T-cell (primary cell): Measurements from ENCODE around the gene TCF19. TPM values are rescaled to one million over a fixed set of nuclear protein-coding genes. Genes with fewer than 3 reads are reported as not detected.

Experiments used
- ATAC-seq, 4 experiments: fragments of 200-7000 bp in 3 of 4; fragments of 150-1000 bp in 1 of 4; cut with Tn5 transposase; replicated peaks in 1 of 4; 1 replicate in 3 of 4; 2 replicates in 1 of 4; pipeline ENCODE4 v1.10.0; 2021; ENCODE audit warnings: moderate library complexity in 3 of 4, mild to moderate bottlenecking in 2 of 4, moderate number of reproducible peaks in 1 of 4
- CTCF ChIA-PET, 2 donors: fragments of 300-600 bp; sonication (Branson Sonifier 250); formaldehyde crosslinking; loops; one replicate each; lab custom pipeline; 2022; ENCODE audit warnings: antibody characterized with exemption in 2 of 2; lab: Charles Lee
- POLR2A ChIA-PET, 2 donors: fragments of 300-600 bp; sonication (Branson Sonifier 250); formaldehyde crosslinking; loops; one replicate each; lab custom pipeline; 2022; ENCODE audit warnings: antibody characterized with exemption in 2 of 2; lab: Charles Lee
- DNase-seq, 35 experiments: peaks; one replicate each; pipeline versions ENCODE4 v3.0.0 to v3.0.0-alpha.2; 2013 to 2023
- H3K27ac ChIP-seq: one replicate; pipeline ENCODE4 v1.5.1; 2013; ENCODE audit warnings: low read length
- H3K27me3 ChIP-seq, 2 experiments: replicated peaks in 1 of 2; 1 replicate in 1 of 2; 2 replicates in 1 of 2; pipeline versions ENCODE4 v1.6.1 to v1.7.0; 2013; ENCODE audit warnings: low read length in 1 of 2, mixed read lengths in 1 of 2; ENCODE audit not compliant: control insufficient read depth in 2 of 2, insufficient read depth in 2 of 2; ENCODE audit errors: extremely low read depth in 1 of 2
- H3K36me3 ChIP-seq, 2 donors: 1 replicate in 1 of 2; 2 replicates in 1 of 2; pipeline versions ENCODE4 v1.6.1 to v1.7.0; 2013; ENCODE audit warnings: low read length in 1 of 2; ENCODE audit not compliant: control insufficient read depth in 2 of 2, insufficient read depth in 1 of 2; ENCODE audit errors: extremely low read depth in 1 of 2
- H3K4me1 ChIP-seq, 2 experiments: 1 replicate in 1 of 2; 2 replicates in 1 of 2; pipeline versions ENCODE4 v1.6.1 to v1.7.0; 2013; ENCODE audit warnings: low read length in 2 of 2, mixed read lengths in 1 of 2; ENCODE audit not compliant: insufficient read depth in 2 of 2, control insufficient read depth in 1 of 2; ENCODE audit errors: extremely low read depth in 1 of 2
- H3K4me3 ChIP-seq, 2 donors: 1 replicate in 1 of 2; 2 replicates in 1 of 2; pipeline versions ENCODE4 v1.5.1 to v1.7.0; 2013; ENCODE audit warnings: mild to moderate bottlenecking in 2 of 2, low read length in 1 of 2, moderate library complexity in 1 of 2; ENCODE audit not compliant: control insufficient read depth in 1 of 2; ENCODE audit errors: extremely low read depth in 1 of 2
- H3K9me3 ChIP-seq: 2 replicates; pipeline ENCODE4 v1.7.0; 2013
- H3K27ac Mint-ChIP-seq, 2 donors: one replicate each; pipeline ENCODE4 v1.8.0; 2020 to 2021; ENCODE audit warnings: mild to moderate bottlenecking in 2 of 2, mixed read lengths in 2 of 2
- H3K27me3 Mint-ChIP-seq, 2 donors: one replicate each; pipeline ENCODE4 v1.8.0; 2021 to 2022; ENCODE audit warnings: mixed read lengths in 2 of 2
- H3K36me3 Mint-ChIP-seq: one replicate; pipeline ENCODE4 v1.8.0; 2021; ENCODE audit warnings: mixed read lengths
- H3K4me1 Mint-ChIP-seq, 3 donors: one replicate each; pipeline ENCODE4 v1.8.0; 2020 to 2022; ENCODE audit warnings: mixed read lengths in 3 of 3, mild to moderate bottlenecking in 1 of 3
- H3K4me3 Mint-ChIP-seq, 3 donors: one replicate each; pipeline ENCODE4 v1.8.0; 2020 to 2022; ENCODE audit warnings: mild to moderate bottlenecking in 3 of 3, mixed read lengths in 3 of 3, moderate library complexity in 3 of 3
- H3K9me3 Mint-ChIP-seq, 3 donors: one replicate each; pipeline ENCODE4 v1.8.0; 2020 to 2022; ENCODE audit warnings: mixed read lengths in 3 of 3
- WGBS: methylation state at CpG from one replicate; pipeline ENCODE4 v1.1.5; 2013; ENCODE audit warnings: missing lambda C conversion rate; ENCODE audit not compliant: insufficient coverage; 5-methylcytosine and 5-hydroxymethylcytosine counted together
- total RNA-seq, 35 experiments: library from RNA in 6 of 35; stranded (reverse) in 6 of 35; fragments of 120-200 nt in 1 of 35; gene quantifications; one replicate each; pipeline versions ENCODE4 v1.2.1 to v1.2.4 and lab custom pipeline; 2013 to 2026

The TCF19 gene
- total RNA-seq, 5 donors from 2014 or later (not counting 1 experiment from before 2014, with no cell fraction given): 5.9 to 10.8 (median 9.6) TPM

DNA sequence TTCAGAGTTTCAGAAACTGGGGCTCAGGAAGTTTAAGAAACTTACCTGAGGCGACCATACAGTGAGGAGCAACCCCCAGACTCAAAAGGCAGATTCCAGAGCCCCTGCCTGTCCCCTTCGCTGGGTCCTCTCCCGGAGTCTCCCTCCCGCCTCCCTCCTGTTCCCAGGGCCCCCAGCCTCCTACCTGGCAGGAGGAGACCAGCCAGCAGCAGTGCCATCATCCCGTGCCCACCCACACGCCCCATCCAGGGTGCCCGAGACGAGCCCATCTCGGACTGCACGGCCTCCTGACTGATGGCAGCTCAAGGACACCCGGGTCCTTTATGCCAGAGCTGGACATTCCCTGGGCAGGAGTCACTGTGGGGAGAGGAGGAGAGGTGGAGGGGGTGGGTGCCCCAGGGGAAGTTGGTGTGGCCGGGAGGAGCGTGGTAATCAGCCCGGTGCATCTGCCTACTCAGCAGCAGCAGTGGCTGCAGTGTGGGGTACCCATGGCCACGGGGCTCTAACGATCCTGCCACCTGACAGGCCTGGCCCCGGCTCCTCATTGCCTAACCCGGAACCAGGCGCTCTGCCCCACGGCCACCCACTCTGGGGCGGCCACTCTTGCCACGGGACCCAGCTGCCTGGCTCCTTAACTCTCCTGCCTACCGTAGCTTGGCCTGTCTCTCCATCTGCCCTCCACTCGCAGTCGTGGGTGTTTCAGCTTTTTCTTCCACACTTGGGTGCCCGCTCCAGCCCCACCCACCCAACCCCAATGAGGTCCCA lies 38.1 kb upstream of the TCF19 start, which contains the start of gene CDSN:
CDSN (minus strand) TSS at position 296 of the 765 bp plus-strand sequence; CDS start at position 269, 27 bp downstream.
- WGBS: 71% methylated on average over 20 of the region's 26 CpGs
- no peak within 1 kb of the TSS for H3K4me3 Mint-ChIP-seq
- no peaks in the 10 kb centered on the region for H3K36me3 ChIP-seq

GRCh38 chr6:31121131-31121790 lies 37.1 kb upstream of the TCF19 start:
- no peak for DNase-seq
- CTCF ChIA-PET: interaction anchor here in 1 of 2 donors (0.5 kb wide), 1 partner anchor 16 kb away, joined by 3 read pairs; no protein-coding TSS in a partner anchor
- H3K4me1 Mint-ChIP-seq: no peaks in the 10 kb centered on the region
- Histone ChIP-seq H3K27ac (no peak overlapping the region), H3K4me3 (no peak overlapping the region), H3K27me3 (peaks cover 0 to 32% of the 10 kb centered on the region in 2 experiments), H3K9me3 (no peaks in the 10 kb centered on the region), H3K36me3 (no peaks in the 10 kb centered on the region), H3K4me1 (no peaks in the 10 kb centered on the region)
- H3K36me3 Mint-ChIP-seq: no peaks in the 10 kb centered on the region
- H3K4me3 Mint-ChIP-seq: no peak overlapping the region
- no peaks in the 10 kb centered on the region for H3K9me3 Mint-ChIP-seq
- H3K27ac Mint-ChIP-seq: no peak overlapping the region
- no peak for ATAC-seq
- POLR2A ChIA-PET: no interaction called here
- H3K27me3 Mint-ChIP-seq: peaks cover 0 to 11% of the 10 kb centered on the region in 2 donors
- 80% methylated on average over 7 of the region's 12 CpGs for WGBS

More for the DNA sequence above, 38.1 kb upstream of the TCF19 start, which contains the start of gene CDSN:
- Mint-ChIP-seq H3K27me3 (peaks cover 7 to 19% of the 10 kb centered on the region in 2 donors), H3K9me3 (no peaks in the 10 kb centered on the region), H3K27ac (no peak within 1 kb of the TSS), H3K36me3 (no peaks in the 10 kb centered on the region), H3K4me1 (peaks cover 0 to 4% (median under 1%) of the 10 kb centered on the region in 3 donors)
- ChIA-PET POLR2A (no interaction called here), CTCF (no interaction called here)
- Histone ChIP-seq H3K9me3 (no peaks in the 10 kb centered on the region), H3K4me3 (no peak within 1 kb of the TSS), H3K4me1 (no peaks in the 10 kb centered on the region), H3K27ac (no peak within 1 kb of the TSS), H3K27me3 (peaks cover 0 to 36% of the 10 kb centered on the region in 2 experiments)
- ATAC-seq: no peak
- no peak for DNase-seq

GRCh38 chr6:31122791-31123706 lies 35.3 kb upstream of the TCF19 start:
- peaks cover 0 to 3% of the 10 kb centered on the region in 2 experiments for H3K4me1 ChIP-seq
- H3K4me1 Mint-ChIP-seq: peaks cover 3 to 4% (median 4%) of the 10 kb centered on the region in 3 donors
- H3K27me3 ChIP-seq: peaks cover 0 to 32% of the 10 kb centered on the region in 2 experiments
- H3K9me3 ChIP-seq: no peaks in the 10 kb centered on the region
- no peak overlapping the region for H3K4me3 Mint-ChIP-seq
- peaks cover 2 to 9% of the 10 kb centered on the region in 2 donors for H3K27me3 Mint-ChIP-seq
- no peaks in the 10 kb centered on the region for H3K36me3 ChIP-seq
- no peaks in the 10 kb centered on the region for H3K36me3 Mint-ChIP-seq
- no peak overlapping the region for H3K27ac ChIP-seq
- ChIA-PET POLR2A (no interaction called here), CTCF (no interaction called here)
- DNase-seq (no peak), ATAC-seq (no peak)
- H3K4me3 ChIP-seq: no peak overlapping the region
- WGBS: 65% methylated on average over 10 of the region's 16 CpGs
- H3K9me3 Mint-ChIP-seq: no peaks in the 10 kb centered on the region
- no peak overlapping the region for H3K27ac Mint-ChIP-seq

GRCh38 chr6:31125162-31125561 lies 33.2 kb upstream of the TCF19 start:
- no peak overlapping the region for H3K4me3 Mint-ChIP-seq
- no peaks in the 10 kb centered on the region for H3K9me3 Mint-ChIP-seq
- 83% methylated on average over 1 of the region's 8 CpGs for WGBS
- no peak overlapping the region for H3K27ac Mint-ChIP-seq
- DNase-seq (no peak), ATAC-seq (no peak)
- no peak overlapping the region for H3K4me3 ChIP-seq
- H3K36me3 ChIP-seq: no peaks in the 10 kb centered on the region
- ChIA-PET CTCF (interaction anchor here (0.6 to 1.0 kb wide), 3 partner anchors 10 to 433 kb away, joined by 3 to 4 read pairs (median 3); no protein-coding TSS in a partner anchor), POLR2A (no interaction called here)
- peaks cover 0 to 28% of the 10 kb centered on the region in 2 experiments for H3K27me3 ChIP-seq
- peaks cover 6% of the 10 kb centered on the region in 3 donors for H3K4me1 Mint-ChIP-seq
- H3K9me3 ChIP-seq: no peaks in the 10 kb centered on the region
- H3K36me3 Mint-ChIP-seq: no peaks in the 10 kb centered on the region
- peaks cover 5 to 10% of the 10 kb centered on the region in 2 donors for H3K27me3 Mint-ChIP-seq
- H3K4me1 ChIP-seq: peaks cover 0 to 3% of the 10 kb centered on the region in 2 experiments
- H3K27ac ChIP-seq: no peak overlapping the region

DNA sequence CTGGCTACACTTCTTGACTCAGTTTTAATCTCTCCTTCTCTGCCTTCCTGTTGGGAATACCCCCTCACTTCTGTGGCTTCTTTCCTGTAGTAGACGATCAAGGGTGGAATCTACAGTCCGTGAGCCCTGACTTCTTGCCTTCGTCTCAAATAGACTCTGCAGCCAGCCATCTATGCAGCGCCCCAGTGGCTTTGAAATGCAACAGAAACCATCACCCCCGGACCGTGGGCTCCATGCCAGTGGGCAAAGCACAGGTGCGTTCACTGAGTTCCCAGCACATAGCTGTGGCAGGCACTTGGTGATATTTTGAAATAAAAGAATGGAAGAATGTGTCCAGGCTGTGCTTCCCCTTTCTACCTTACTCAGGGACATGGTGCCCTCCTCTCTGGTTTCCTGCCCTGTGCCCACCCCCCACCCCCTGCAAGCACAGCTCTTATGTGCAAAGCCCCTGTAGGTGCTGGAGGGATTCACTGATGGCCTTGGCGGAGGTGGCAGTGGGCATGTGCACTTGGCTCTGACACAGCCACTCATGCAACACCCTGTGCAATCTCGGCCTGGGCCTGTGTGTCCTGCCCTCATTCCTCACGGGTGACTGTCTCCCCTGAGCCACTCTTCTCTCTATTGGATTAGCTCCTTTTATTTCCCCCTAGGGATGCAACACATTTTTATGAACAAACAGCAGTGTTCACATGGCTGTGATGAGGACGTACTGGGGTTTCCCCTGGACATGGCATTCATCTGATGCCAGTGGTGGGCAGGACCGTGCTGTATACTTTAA lies 32.6 kb upstream of the TCF19 start:
- no peak for DNase-seq
- Mint-ChIP-seq H3K27ac (no peak overlapping the region), H3K4me1 (peaks cover 6% of the 10 kb centered on the region in 3 donors), H3K4me3 (no peak overlapping the region), H3K36me3 (no peaks in the 10 kb centered on the region), H3K9me3 (no peaks in the 10 kb centered on the region), H3K27me3 (peaks cover 5 to 10% of the 10 kb centered on the region in 2 donors)
- ATAC-seq: no peak
- Histone ChIP-seq H3K4me3 (no peak overlapping the region), H3K27ac (no peak overlapping the region), H3K9me3 (no peaks in the 10 kb centered on the region), H3K4me1 (peaks cover 0 to 3% of the 10 kb centered on the region in 2 experiments), H3K36me3 (no peaks in the 10 kb centered on the region), H3K27me3 (peaks cover 0 to 23% of the 10 kb centered on the region in 2 experiments)
- WGBS: 67% methylated on average over 10 of the region's 12 CpGs
- ChIA-PET POLR2A (no interaction called here), CTCF (interaction anchor here in 1 of 2 donors (0.6 kb wide), 2 partner anchors 256 to 724 kb away, joined by 3 to 5 read pairs; no protein-coding TSS in a partner anchor)
